Stimulated activated naive CD8-positive, alpha-beta T cell treated with anti-CD3 and anti-CD28 coated beads, Interleukin-15, Interleukin-2, amounts not matched to agents 100 ng/mL and 50 ng/mL, for 24 hours (primary cell): ENCODE results near the gene ELAVL2.

Experiments
- H3K27ac Mint-ChIP-seq: one replicate; pipeline ENCODE4 v1.8.0; 2021; ENCODE audit warnings: mild to moderate bottlenecking, mixed read lengths
- H3K27me3 Mint-ChIP-seq: one replicate; pipeline ENCODE4 v1.8.0; 2021; ENCODE audit warnings: mixed read lengths
- H3K36me3 Mint-ChIP-seq: one replicate; pipeline ENCODE4 v1.8.0; 2021; ENCODE audit warnings: low read depth, mixed read lengths
- H3K4me1 Mint-ChIP-seq: one replicate; pipeline ENCODE4 v1.8.0; 2021; ENCODE audit warnings: low read depth, mixed read lengths
- H3K4me3 Mint-ChIP-seq: one replicate; pipeline ENCODE4 v1.8.0; 2021; ENCODE audit warnings: mild to moderate bottlenecking, mixed read lengths
- H3K9me3 Mint-ChIP-seq: one replicate; pipeline ENCODE4 v1.8.0; 2021; ENCODE audit warnings: mixed read lengths

ELAVL2 gene

GRCh38 chr9:23826120-23826629 is at the start of gene ELAVL2:
Gene ELAVL2, minus strand, starts transcription at chr9:23826240. Its CDS starts 64,006 bp downstream, at chr9:23762234.
- Mint-ChIP-seq H3K4me1 (no peaks in the 10 kb centered on the region), H3K4me3 (no peak within 1 kb of the TSS), H3K9me3 (peaks cover 6% of the 10 kb centered on the region), H3K36me3 (no peaks in the 10 kb centered on the region), H3K27ac (no peak within 1 kb of the TSS), H3K27me3 (peaks cover 34% of the 10 kb centered on the region)

- no peaks in the 10 kb centered on the region for H3K4me1 Mint-ChIP-seq
- no peak overlapping the region for H3K27ac Mint-ChIP-seq
- no peaks in the 10 kb centered on the region for H3K36me3 Mint-ChIP-seq
- H3K9me3 Mint-ChIP-seq: peaks cover 5% of the 10 kb centered on the region
- peaks cover 3% of the 10 kb centered on the region for H3K27me3 Mint-ChIP-seq
- H3K4me3 Mint-ChIP-seq: no peak overlapping the region
Observed at GRCh38 chr9:23858234-23858633, 32.2 kb upstream of the ELAVL2 start.

GRCh38 chr9:23855873-23856604 is 30.0 kb upstream of the ELAVL2 start:
- H3K27ac Mint-ChIP-seq: no peak overlapping the region
- peaks cover 4% of the 10 kb centered on the region for H3K36me3 Mint-ChIP-seq
- no peak overlapping the region for H3K4me3 Mint-ChIP-seq
- peaks cover 3% of the 10 kb centered on the region for H3K9me3 Mint-ChIP-seq
- H3K4me1 Mint-ChIP-seq: peaks cover 4% of the 10 kb centered on the region
- H3K27me3 Mint-ChIP-seq: peaks cover 13% of the 10 kb centered on the region

DNA sequence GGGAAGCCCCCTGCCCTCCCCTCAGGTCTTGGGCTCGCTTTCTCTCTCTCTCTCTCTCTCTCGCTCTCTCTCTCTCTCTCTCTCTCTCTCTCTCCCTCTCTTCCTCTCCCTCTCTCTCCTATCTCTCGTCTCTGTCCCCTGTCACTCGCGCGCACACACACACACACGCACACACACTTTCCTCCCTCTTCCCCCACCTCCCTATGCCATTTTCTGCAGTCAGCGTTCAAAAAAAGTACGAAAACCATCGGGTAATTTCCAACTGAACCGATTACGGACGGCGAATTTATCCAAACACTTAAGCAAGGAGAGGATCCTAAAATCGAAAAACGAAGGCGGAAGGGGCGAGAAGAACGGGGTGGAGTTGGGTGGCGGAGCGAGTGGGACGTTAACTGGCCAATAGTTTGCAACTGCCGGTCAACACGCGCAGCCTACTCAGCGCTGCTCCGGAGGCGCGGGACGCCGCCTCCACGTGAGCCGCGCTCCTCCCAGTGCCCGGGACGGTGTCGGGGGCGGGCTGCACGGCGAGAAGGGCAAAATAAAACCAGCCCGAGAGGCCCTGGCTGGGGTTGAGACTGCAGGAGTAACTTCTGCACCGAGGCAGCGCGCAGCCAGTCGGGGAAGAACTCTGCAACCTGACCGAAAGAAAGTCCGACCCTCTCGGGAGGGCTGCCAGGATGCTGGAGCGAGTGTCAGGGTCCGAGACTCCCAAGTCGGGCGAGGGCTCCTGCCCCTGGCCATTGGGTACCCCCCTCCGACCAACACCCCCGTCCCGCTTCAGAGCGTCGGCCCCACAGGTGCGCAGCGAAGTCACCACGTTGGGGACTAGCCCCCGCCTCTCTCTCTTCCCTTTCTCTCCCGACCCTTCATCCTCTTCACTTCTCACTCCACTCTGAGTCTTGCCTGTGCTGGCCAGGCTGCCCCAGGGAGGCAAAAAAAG is 24.9 kb upstream of the ELAVL2 start:
- H3K4me3 Mint-ChIP-seq: no peak overlapping the region
- H3K27ac Mint-ChIP-seq: no peak overlapping the region
- H3K9me3 Mint-ChIP-seq: no peaks in the 10 kb centered on the region
- peaks cover 4% of the 10 kb centered on the region for H3K36me3 Mint-ChIP-seq
- H3K27me3 Mint-ChIP-seq: peaks cover 34% of the 10 kb centered on the region
- H3K4me1 Mint-ChIP-seq: peaks cover 4% of the 10 kb centered on the region

DNA sequence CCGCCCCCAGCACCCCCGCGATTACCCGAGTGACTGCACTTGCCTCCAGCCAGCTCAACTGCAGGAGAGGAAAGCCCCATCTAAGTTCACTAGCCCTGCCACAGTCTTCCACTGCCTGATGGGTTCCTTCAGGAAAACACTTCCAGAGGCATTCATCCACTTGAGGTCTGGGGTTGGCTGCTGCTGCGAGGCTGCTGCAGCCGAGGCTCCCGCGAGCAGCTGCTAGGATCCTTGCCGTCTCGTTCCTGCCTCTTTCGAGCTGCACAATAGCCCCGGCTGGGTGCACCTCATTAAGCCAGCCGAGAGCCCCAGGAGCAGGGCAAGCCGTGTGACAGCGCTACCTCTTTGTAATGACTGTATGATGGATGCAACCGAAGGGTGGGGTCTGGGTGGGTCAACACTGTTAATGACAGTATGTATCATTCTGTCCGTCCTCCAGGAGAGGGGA is 24.2 kb upstream of the ELAVL2 start:
- H3K4me1 Mint-ChIP-seq: peaks cover 4% of the 10 kb centered on the region
- peaks cover 34% of the 10 kb centered on the region for H3K27me3 Mint-ChIP-seq
- H3K9me3 Mint-ChIP-seq: no peaks in the 10 kb centered on the region

GRCh38 chr9:23849379-23850035 is 23.5 kb upstream of the ELAVL2 start:
- no peaks in the 10 kb centered on the region for H3K9me3 Mint-ChIP-seq
- H3K36me3 Mint-ChIP-seq: peaks cover 4% of the 10 kb centered on the region
- peaks cover 4% of the 10 kb centered on the region for H3K4me1 Mint-ChIP-seq
- H3K27ac Mint-ChIP-seq: no peak overlapping the region
- H3K27me3 Mint-ChIP-seq: peaks cover 34% of the 10 kb centered on the region
- H3K4me3 Mint-ChIP-seq: no peak overlapping the region

More for the DNA sequence above, 24.2 kb upstream of the ELAVL2 start:
- Mint-ChIP-seq H3K36me3 (peaks cover 4% of the 10 kb centered on the region), H3K27ac (no peak overlapping the region), H3K4me3 (no peak overlapping the region)

DNA sequence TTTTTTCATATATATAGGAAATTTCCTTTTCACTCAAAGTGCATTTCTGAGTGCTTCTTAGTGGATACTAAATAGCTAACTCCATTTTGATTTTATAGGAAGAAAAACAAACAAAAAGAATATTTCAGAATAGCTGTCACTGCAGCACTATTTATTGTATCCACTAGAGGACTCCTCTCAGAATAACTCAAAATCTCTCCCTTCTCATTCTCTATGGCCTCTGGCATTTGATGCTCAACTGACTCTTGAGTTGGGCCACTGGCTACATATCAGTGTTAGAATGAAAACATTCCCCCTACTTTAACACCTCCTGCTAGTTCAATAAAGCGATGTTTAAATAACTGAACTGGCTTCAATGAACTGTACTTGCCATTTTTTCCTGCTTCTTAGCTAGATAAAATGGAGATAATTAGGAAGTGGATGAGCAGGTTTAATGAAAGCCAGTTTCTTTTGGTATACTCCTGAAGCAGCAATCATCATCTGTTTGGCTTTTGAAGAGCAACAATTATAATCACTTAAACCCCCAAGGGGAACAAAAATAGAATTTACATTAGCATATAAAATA is 16.6 kb upstream of the ELAVL2 start:
- no peaks in the 10 kb centered on the region for H3K36me3 Mint-ChIP-seq
- H3K27ac Mint-ChIP-seq: no peak overlapping the region
- no peaks in the 10 kb centered on the region for H3K9me3 Mint-ChIP-seq
- no peaks in the 10 kb centered on the region for H3K4me1 Mint-ChIP-seq
- H3K4me3 Mint-ChIP-seq: no peak overlapping the region
- H3K27me3 Mint-ChIP-seq: no peaks in the 10 kb centered on the region

DNA sequence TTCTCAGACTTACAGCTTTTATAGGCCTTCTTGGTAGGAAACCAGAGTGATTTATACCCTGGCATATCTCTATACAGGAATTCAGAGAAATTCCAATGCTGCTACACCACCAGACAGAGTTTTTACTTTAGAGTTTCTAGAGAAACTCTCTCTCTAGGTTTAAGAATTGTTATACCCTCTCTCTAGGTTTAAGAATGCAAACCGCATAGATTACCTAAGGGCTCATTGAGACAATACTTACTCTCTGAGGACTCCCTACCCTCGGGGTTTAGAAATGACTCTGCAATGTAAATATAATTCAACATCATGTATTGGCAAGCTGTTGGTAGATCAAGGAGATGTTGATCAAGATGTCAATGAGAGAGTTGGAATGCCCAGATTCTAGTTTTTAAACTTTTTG is 15.3 kb upstream of the ELAVL2 start:
- Mint-ChIP-seq H3K4me1 (no peaks in the 10 kb centered on the region), H3K27me3 (no peaks in the 10 kb centered on the region), H3K4me3 (no peak overlapping the region), H3K9me3 (no peaks in the 10 kb centered on the region), H3K27ac (no peak overlapping the region), H3K36me3 (no peaks in the 10 kb centered on the region)

DNA sequence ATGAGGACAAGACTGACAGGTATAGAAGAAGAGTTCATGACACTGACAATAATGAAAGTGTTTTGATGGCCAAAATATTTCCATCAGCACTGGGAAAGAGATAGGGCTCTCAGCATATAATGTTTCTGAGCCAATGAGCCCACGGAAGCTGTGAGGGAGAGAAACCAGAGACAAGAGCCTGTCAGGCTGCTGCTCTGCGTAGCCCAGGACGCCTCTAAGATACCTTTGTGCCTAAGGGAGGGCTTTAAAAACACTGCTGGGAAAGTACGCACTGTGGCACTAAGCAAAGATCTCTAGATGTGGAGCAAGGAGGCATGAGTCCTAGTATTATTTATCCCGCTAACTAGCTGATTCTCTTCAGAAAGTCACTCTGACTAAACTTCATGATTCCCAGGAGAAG is 11.0 kb upstream of the ELAVL2 start:
- H3K27me3 Mint-ChIP-seq: peaks cover under 1% of the 10 kb centered on the region

DNA sequence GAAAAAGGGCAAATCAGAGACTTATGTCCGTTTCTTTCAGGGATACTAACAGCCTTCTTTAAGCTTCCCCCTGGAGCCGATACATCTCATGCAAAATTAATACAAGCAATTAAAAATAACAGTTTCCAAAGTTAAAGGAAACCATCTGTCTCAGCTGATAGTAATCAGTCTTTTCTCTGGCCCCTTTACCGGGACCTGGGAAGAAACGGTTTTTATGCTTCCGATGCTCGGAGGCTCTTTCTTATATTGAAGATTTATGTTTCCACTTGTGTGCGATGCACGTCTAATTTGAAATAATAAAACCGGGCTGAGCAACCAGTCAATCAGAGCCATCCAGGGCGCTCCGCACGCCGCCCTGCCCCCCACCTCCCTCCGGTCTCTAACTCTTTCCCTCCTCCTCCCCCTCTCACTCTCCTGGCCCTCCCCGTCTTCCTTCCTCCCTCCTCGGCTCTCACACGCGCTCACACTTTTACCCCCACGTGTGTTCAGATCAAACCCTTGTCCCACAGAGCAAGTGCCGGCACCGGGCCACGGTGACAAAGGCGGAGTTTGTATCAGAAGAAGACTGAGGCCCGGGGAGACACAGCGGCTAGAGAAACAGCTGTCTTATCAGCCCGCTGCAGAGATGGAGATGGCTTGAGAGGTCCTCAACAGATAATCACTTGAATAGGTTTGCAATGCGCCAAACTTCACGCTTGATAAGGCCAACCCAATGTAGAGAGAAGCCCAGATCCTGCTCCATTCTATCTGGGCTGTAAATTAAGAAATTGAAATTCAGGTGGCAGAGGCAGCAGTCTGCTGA is 5.1 kb upstream of the ELAVL2 start:
- no peaks in the 10 kb centered on the region for H3K36me3 Mint-ChIP-seq
- H3K27ac Mint-ChIP-seq: no peak overlapping the region
- peaks cover 33% of the 10 kb centered on the region for H3K27me3 Mint-ChIP-seq
- peaks cover 6% of the 10 kb centered on the region for H3K9me3 Mint-ChIP-seq
- H3K4me1 Mint-ChIP-seq: no peaks in the 10 kb centered on the region
- no peak overlapping the region for H3K4me3 Mint-ChIP-seq

More for the DNA sequence above, 11.0 kb upstream of the ELAVL2 start:
- Mint-ChIP-seq H3K4me3 (no peak overlapping the region), H3K4me1 (no peaks in the 10 kb centered on the region), H3K9me3 (no peaks in the 10 kb centered on the region), H3K27ac (no peak overlapping the region), H3K36me3 (no peaks in the 10 kb centered on the region)

DNA sequence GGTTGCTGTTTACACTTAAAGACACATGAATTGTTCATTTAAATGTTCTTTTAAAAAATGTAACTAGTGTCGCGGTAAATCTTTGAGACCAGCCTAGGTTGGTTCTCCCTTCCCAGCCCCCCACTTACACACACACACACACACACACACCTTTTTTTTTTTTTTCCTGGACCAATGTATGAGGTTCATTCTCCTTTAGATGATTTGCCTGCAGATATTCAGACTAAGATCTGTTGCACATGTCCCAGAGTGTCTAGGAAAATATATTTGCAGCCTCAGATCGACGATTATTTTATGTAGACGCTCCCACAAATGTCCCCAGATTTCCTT is 4.4 kb upstream of the ELAVL2 start:
- no peak overlapping the region for H3K27ac Mint-ChIP-seq
- H3K4me3 Mint-ChIP-seq: no peak overlapping the region
- H3K27me3 Mint-ChIP-seq: peaks cover 33% of the 10 kb centered on the region

DNA sequence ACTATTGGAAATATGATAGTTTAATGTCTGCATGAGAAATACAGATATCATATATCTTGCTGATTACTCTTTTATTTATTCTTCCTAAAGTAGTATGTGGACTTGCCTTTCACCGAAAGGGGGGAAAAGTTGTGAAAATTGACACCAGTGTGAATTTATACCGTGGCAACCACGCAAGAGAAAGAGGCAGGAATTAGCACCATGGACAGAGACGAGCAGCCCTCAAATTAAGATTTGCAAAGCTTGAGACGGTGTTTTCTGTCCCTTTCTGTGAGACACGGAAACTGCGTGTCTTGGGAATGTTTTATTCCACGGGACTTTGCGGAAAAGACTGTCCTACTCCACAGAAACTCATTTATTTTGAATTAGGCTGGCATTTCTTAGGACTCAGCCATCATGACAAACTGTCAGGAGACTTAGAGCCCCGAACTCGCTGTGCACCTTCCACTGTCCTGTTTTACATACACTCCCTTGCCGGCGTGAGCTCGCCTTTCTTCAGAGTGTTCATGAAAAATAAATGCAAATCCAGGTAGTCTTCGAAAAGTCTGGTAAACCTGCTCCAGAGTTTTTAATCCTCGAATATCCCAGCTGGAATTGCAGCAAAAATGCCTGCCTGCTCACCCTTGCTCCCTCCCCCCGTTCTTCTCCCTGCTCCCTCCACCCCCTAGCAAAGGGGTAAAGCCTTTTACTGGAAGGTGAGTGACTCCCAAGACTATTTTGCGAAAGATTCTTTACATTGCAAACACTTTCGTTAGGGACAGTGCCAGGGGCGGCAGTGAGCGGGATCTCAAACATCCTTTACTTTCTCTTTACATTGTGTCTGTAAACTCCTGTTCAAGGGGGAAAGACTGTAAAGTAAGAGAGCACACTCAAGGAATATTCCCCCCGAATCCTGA is 3.8 kb upstream of the ELAVL2 start:
- Mint-ChIP-seq H3K4me1 (no peaks in the 10 kb centered on the region), H3K36me3 (no peaks in the 10 kb centered on the region), H3K27ac (no peak overlapping the region), H3K4me3 (no peak overlapping the region), H3K27me3 (peaks cover 33% of the 10 kb centered on the region), H3K9me3 (peaks cover 6% of the 10 kb centered on the region)

More for the DNA sequence above, 4.4 kb upstream of the ELAVL2 start:
- Mint-ChIP-seq H3K9me3 (peaks cover 6% of the 10 kb centered on the region), H3K4me1 (no peaks in the 10 kb centered on the region), H3K36me3 (no peaks in the 10 kb centered on the region)

- H3K4me1 Mint-ChIP-seq: no peaks in the 10 kb centered on the region
- peaks cover 31% of the 10 kb centered on the region for H3K27me3 Mint-ChIP-seq
- no peak overlapping the region for H3K4me3 Mint-ChIP-seq
- H3K27ac Mint-ChIP-seq: no peak overlapping the region
- no peaks in the 10 kb centered on the region for H3K36me3 Mint-ChIP-seq
- H3K9me3 Mint-ChIP-seq: peaks cover 6% of the 10 kb centered on the region
Observed at GRCh38 chr9:23825700-23826099, 340 bp downstream of the ELAVL2 start.
